GM18861 (cell line): Measurements from ENCODE around the gene ZBTB12.
"Not testable (repeated sequence)": the region's sequence is repeated elsewhere in the genome, so short reads cannot be mapped to it uniquely, and the experiment has no call there.

Source experiments
- ATAC-seq: cut with Tn5 transposase; IDR thresholded peaks from one replicate; pipeline ENCODE4 v1.9.1; 2021; ENCODE audit not compliant: unreplicated experiment

Gene ZBTB12

GRCh38 chr6:31901953-31902643 is at the start of gene ZBTB12:
TSS of gene ZBTB12 (minus strand) at chr6:31902086. CDS start at chr6:31901305, 781 bp downstream.
- ATAC-seq, result no peak

GRCh38 chr6:31949926-31950548 is 48.2 kb upstream of the ZBTB12 start:
- no peak for ATAC-seq

- no peak for ATAC-seq
Observed at GRCh38 chr6:31948753-31949413, 47.0 kb upstream of the ZBTB12 start.

GRCh38 chr6:31948306-31948705 is 46.4 kb upstream of the ZBTB12 start:
- ATAC-seq, result no peak

- no peak for ATAC-seq
Observed at GRCh38 chr6:31947864-31948263, 46.0 kb upstream of the ZBTB12 start.

GRCh38 chr6:31947070-31947675 is 45.3 kb upstream of the ZBTB12 start:
- no peak for ATAC-seq

GRCh38 chr6:31946370-31946885 is 44.5 kb upstream of the ZBTB12 start:
- no peak for ATAC-seq

GRCh38 chr6:31945507-31946369 is 43.9 kb upstream of the ZBTB12 start, which contains the start of gene CFB:
TSS of gene CFB (plus strand) at chr6:31946095. CDS start at chr6:31946222, 127 bp downstream.
- ATAC-seq, result no peak

- no peak for ATAC-seq
Observed at GRCh38 chr6:31945154-31945506, 43.2 kb upstream of the ZBTB12 start.

GRCh38 chr6:31943742-31944141 is 41.9 kb upstream of the ZBTB12 start:
- ATAC-seq, result no peak

GRCh38 chr6:31940256-31940664 is 38.4 kb upstream of the ZBTB12 start:
- ATAC-seq, result no peak

- no peak for ATAC-seq
Observed at GRCh38 chr6:31935823-31936222, 33.9 kb upstream of the ZBTB12 start.

- ATAC-seq, result no peak
Observed at GRCh38 chr6:31935021-31935420, 33.1 kb upstream of the ZBTB12 start.

- no peak for ATAC-seq
Observed at GRCh38 chr6:31933537-31933936, 31.7 kb upstream of the ZBTB12 start.

- ATAC-seq, result not testable (repeated sequence)
Observed at GRCh38 chr6:31932137-31932536, 30.3 kb upstream of the ZBTB12 start.

- ATAC-seq, result no peak
Observed at GRCh38 chr6:31930962-31931361, 29.1 kb upstream of the ZBTB12 start.

- ATAC-seq, result no peak
Observed at GRCh38 chr6:31928672-31928939, 26.7 kb upstream of the ZBTB12 start.

- no peak for ATAC-seq
Observed at GRCh38 chr6:31927863-31928671, 26.2 kb upstream of the ZBTB12 start.

GRCh38 chr6:31927242-31927862 is 25.5 kb upstream of the ZBTB12 start, which contains the start of gene C2:
TSS of gene C2 (plus strand) at chr6:31927717. CDS start at chr6:31927753, 36 bp downstream.
- ATAC-seq, result no peak
